ENCODE measurements around the gene ADAM11.

- TF ChIP-seq CTCF (IDR thresholded peaks at IDR 0.05; ENCODE audit: insufficient read depth, low read length, poor library complexity, severe bottlenecking): no peak
- no peak for TF ChIP-seq EZH2phosphoT487 (conservative IDR thresholded peaks at IDR 0.05; ENCODE audit: low read length)
Measured at GRCh38 chr17:44768505-44769142, 9.8 kb downstream of the ADAM11 start.
